Anterior cingulate cortex (tissue), 58 donors: ENCODE measurements around the gene ZNHIT2.

ENCODE experiments used
- DNase-seq, 58 donors: peaks; one replicate each; lab custom pipeline; 2025; lab: John Stamatoyannopoulos, UW

The ZNHIT2 gene

GRCh38 chr11:65084598-65085375, 32.7 kb downstream of the ZNHIT2 start:
- no peak for DNase-seq

GRCh38 chr11:65083834-65084597, 33.5 kb downstream of the ZNHIT2 start, which contains the start of the genes CDCA5 and ZFPL1:
Gene CDCA5 (minus strand): TSS chr11:65084040. CDS start chr11:65083978, 62 bp downstream.
Gene ZFPL1 (plus strand): TSS chr11:65084222. CDS start chr11:65084699, 477 bp downstream.
- peak; percentile 71 to 97 (median 92) for DNase-seq

DNA sequence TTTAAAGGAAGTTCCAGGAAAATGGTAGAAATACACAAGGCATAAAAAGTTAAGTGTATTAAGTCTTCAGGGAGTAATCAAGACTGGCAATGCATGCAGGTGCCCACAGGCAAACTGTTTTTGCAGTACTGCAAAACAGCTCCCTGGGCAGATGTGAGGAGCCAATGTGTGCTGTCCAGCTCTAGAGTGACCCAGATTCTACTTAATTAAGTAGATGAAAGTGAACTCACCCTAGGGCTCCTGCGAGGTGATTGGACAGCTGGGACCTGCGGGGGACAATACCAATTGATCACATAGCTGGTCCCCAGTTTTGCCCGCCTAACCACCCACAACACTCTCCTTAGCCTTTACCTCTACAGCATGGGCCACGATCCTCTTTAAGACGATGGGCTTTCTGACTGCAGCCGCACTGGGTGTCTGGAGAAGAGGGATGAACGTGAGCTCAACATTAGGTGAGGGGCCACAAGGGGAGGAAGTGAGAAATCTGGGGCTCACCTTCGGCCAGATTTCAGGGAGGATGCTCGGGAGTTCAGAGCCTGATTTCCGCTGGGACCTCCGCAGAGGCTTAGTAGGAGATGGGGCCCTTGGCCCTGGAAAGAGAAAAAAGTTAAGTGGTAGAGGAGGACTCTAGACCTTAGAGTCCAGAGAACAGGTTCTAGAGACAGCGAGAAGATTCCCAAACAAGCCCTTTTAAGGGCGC, 34.2 kb downstream of the ZNHIT2 start:
- DNase-seq = peak in 1 of 58 donors; percentile 8

GRCh38 chr11:65078786-65079342, 38.6 kb downstream of the ZNHIT2 start:
- no peak for DNase-seq

DNA sequence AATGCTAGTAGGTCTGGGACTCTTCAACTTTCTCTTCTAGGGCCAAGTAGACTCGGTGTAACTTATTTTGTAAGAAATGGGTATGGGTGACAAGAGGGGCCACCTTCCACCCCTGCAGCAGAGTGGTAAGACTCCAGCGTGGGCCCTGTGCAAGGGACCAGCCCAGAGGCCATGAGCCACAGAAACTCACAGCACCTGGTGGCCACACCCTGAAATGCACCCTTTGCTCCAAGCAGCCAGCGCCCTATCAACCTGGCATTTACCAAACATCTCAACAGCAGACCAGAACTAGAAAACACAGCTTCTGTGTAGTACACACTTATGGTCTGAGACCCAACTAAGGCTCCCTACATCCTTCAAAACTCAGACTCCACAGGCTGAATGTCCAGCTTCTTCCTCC, 39.4 kb downstream of the ZNHIT2 start:
- DNase-seq = no peak

- no peak for DNase-seq
Measured at GRCh38 chr11:65077451-65077850, 40.0 kb downstream of the ZNHIT2 start.

- no peak for DNase-seq
Measured at GRCh38 chr11:65072631-65072966, 44.9 kb downstream of the ZNHIT2 start.

DNA sequence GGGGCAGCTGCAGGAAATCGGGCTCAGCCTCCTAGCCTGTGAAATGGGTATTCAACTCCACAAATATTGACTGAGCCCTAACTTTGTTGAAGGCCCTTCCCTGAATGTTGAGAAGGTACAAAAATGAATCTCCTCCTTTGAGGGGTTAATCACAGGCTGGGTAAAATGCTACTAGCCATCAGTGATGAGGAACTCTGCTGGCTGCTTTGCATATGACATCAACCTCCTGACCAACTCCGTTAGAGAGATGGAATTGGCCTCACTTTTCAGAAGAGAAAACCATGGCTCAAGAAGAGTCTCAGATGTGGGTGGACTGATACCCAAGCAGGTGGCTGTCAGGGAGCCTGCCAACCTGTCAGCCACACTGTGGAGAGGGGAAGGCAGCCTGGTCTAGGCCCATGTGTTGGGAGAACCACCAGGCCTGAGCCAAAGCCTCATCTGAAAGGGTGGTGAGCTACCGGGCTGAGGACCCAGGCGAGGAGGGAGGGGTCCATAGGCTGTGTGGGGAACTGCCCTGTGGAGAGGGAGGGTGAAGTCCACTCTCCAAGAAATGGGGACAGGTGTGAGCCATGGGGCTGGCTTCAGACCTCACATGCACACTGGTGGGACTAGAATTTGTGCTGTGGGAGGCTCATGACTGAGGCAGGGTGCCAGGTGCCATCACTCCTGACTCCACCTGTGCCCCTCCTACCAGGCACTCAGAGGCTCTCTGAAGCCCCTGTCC, 45.4 kb downstream of the ZNHIT2 start:
- DNase-seq = no peak

DNA sequence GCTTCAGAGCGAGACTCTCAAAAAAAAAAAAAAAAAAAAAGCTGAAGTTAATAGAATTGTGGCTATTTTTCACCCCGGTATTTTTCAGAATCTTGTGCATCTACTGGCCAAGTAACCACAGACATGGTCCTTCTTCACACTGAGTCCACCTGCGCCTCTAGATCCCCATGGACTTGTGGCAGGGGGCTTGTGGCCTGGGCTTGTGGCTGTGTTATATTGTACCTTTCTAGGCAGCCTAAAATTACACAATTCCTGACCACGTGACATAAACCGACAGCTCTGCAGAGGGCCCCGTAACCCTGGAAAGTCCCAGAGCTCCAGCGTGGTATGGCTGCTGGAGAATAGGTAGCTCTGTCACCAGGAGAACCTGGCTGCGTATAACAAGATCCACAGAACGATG, 48.3 kb downstream of the ZNHIT2 start:
- no peak for DNase-seq

GRCh38 chr11:65067446-65067845, 50.1 kb downstream of the ZNHIT2 start:
- DNase-seq = no peak

DNA sequence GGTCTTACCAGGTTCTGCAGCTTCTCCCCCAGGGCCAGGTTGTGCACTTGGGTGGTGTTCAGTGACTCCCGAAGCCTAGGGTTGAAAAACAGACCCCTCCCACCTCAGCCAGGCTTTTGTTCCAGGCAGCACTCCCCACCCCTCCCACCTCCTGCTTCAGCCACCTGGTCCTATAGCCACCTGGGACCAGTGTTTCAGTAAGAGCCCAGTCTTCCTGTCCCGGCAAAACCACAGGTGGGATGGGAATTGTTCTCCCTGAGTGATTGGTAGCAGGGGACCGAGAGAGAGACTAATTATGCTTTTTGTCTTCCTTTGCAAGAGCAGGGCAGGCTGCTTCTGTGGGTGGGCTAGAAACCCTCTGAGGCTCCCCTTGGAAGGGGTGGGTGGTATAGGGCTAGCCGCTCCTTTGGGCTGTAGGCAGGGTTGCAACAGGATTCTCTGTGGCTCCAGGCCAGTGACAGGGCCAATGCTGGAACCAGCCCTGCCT, 50.7 kb downstream of the ZNHIT2 start:
- DNase-seq = no peak
